RKO (cell line): ENCODE results near the gene C1orf50.
"Not testable (repeated sequence)": the region's sequence is repeated elsewhere in the genome, so short reads cannot be mapped to it uniquely, and the experiment has no call there.

Source experiments
- DNase-seq: peaks from one replicate; pipeline ENCODE4 v3.0.0-alpha.2; 2016; ENCODE audit warnings: low spot score

C1orf50 gene

DNA sequence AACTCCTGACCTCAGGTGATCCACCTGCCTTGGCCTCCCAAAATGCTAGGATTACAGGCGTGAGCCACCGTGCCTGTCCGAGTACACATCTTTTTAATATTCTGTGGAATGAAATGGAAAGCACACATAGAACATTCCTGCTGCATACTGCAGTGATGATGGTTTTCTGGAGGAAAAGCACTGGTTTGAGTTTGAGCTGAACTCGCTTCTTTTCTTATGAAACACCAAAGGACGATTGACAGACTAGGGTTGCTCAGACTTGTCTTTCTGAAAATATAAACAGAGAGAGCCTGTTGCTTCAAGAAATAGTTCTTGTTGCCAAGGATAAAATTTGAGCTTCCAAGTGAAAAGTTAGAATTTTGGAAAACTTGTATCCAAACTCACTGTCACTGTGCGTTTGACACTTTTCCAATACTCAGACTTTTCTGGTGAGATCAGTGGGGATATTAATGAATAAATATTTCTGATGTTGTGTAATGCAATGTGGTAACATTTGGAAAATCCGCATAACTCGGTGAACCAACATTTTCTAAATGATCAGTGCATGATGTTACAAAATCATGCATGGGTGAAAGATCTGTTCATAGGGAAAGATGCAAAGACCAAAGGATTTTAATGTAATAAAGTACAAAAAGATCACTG, 34.9 kb downstream of the C1orf50 start:
- no peak for DNase-seq

DNA sequence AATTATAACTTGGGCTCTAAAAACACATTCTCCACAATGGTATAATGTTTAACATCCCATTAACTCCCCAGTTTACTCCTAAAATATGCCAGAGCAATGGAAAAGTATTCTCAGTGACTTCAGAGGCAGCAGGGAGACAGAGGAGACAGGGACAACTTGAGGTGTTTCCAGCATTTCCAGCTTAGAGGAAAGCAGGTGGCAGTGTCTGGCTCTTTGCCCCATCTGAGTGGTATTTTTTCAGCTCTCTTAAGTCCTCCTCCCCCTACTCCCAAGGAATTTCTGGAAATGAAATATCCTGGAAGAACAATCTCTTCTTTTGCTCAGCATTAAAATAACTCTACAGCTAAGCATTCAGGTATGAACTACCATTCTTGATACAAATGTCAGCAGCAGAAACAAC, 39.1 kb downstream of the C1orf50 start:
- DNase-seq, result no peak

DNA sequence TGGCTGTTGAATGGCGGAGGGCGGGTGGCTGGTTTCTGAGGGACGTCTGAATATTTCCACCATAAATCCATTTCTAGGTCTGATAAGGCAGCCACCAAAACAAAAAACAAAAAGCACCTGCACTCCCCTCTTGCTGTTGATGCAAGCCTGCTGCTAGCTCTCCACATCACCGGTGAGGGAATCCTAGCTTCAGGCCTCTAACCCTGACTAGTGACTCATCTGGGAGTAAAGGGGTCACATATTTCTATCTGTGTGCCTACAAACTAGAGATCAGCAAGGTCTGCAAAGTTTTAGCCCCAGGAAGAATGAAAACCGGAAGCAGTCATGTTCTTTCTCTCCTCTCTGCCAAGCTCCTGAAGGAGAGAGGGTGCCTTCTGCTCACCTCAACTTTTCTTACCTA, 39.5 kb downstream of the C1orf50 start:
- DNase-seq, result no peak

DNA sequence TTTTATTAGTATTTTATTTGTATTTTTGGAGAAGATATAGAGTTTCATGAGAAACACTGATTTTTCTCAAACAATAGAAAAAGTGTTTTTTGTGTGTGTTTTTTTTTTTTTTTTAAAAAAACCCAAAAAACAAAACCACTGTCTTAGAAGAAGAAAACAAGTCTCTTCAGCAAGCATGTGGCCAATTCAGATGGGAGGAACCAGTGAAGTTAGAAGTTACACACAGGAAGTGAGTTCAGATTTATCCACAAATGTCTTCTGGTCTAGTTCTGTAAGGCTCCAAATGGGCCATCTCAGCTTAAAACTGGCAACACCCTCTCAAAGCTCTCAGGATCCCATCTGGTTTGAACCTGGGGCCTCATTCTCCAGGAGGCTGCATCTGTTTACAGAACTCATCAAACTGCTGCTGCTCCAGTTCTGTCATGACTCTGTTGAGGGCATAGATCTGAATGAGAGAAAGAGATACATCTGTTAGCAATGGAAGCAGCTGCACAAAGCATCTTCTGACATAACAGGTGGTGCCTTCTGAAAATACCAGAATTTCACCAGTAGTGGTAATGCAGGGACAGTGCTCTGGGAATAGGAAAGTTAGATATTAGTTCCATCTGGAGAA, 40.1 kb downstream of the C1orf50 start:
- DNase-seq, result no peak

DNA sequence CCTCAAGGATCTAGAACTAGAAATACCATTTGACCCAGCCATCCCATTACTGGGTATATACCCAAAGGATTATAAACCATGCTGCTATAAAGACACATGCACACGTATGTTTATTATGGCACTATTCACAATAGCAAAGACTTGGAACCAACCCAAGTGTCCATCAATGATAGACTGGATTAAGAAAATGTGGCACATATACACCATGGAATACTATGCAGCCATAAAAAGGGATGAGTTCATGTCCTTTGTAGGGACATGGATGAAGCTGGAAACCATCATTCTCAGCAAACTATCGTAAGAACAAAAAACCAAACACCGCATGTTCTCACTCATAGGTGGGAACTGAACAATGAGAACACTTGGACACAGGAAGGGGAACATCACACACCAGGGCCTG, 47.8 kb downstream of the C1orf50 start:
- DNase-seq, result not testable (repeated sequence)

DNA sequence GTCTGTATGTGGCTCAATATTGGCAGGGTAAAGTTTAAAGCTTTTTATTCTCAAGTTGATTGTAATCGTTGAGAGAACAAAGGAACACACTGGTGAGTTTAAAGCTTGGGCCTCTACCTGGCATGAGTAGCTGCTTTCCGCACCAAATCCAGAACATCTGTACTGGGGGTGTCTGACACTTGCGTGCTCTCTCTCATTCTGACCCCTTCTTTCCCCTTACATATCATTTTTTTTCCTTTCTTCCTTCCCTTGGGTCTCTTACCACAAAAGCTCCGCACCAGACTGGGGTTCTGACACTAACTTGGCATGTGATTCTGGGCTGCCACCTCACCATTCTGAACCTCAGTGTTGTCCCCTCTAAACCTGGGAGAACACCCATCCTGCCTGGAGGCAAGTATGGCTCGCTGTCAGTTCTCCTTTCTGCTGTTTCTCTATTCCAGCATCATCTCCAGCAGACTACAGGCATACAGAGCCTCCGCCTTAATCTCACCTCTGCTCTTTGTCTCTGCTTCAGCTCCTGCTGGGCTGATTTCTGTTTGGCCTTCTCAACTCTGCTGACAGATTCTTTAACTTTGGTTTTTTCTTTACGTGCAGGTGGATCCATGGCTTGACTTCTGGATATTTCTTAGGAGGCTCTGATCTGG, 49.0 kb downstream of the C1orf50 start:
- DNase-seq, result peak; percentile 7

DNA sequence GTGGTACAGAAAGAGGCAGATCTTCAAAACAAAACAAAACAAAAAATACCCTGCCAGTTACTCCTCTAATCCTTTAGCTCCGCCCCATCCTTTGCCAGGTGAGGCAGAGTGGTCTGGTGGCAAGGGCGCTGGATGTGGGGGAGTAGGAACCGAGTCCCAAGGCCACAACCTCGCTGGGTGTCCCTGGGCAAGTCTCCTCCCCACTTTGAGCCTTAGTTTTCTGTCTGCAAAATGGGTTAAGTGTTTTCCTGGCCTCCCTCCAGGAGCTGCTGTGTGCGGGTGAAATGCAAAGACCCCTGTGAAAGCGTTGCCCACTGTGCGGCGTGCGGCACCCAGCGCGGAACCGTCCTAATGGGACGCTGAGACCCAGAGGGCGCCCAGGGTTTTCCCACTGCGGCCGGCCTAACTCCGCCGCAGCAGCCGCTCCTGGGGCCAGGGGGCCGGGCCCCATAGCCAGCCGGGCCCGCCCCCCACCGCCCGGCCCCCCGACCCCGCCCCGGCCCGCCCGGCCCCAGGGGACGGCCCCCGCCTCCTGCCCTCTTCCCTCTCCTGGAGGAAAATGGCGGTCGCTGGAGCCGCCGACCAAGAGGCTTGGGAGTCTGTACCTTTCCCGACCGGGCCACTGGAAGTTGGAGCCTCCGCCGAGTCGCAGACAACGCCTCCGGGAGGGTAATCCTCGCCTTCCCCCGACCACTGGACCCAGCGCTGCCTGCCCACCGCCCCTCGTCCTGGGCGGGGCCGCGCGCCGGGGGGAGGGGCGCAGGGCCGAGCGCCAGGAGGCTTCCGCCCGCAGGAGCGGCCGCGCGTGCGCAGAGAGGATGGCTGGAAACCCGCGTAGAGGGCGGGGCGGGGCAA, 49.8 kb downstream of the C1orf50 start, which contains the start of the genes ERMAP and SVBP:
Gene ERMAP (plus strand): TSS at position 538 of the 855 bp plus-strand sequence. CDS start 13,327 bp downstream, outside the sequence.
Gene SVBP (minus strand): TSS at position 813 of the 855 bp plus-strand sequence. CDS start 853 bp downstream, outside the sequence.
- peak; percentile 86 for DNase-seq

DNA sequence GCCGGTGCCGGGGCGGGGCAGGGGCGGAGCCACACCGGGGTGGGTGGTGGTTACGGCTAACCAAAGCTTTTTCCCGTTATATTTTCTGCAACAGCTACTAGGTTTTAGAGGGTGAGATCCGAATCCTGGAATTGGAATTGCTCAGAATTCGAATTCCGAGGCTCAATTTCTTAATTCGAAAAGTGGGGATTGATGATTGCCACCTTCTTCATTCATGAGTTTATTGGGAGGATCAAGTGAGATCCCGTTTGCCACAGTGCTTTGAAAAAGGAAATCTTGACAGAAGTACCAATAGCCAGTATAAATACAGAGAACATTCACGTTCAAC, 50.4 kb downstream of the C1orf50 start:
- DNase-seq, result no peak

DNA sequence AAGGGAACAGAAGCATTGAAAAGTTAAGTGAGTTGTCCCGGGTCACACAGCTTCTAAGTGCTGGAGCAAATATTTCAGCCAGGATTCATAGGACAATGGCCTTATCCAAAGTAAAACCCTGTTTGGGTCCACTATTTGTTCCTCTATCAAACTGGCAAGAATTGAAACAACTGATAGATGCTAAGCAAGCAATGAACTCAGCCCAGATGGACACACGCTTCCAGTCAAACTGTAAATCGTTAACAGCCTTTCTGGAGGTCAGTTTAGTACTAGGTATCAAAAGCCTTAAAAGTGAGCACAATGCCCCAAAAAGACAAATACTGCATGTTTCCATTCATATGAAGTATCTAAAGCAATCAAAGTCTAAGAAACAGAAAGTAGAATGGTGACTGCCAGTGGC, 50.9 kb downstream of the C1orf50 start:
- DNase-seq, result no peak

DNA sequence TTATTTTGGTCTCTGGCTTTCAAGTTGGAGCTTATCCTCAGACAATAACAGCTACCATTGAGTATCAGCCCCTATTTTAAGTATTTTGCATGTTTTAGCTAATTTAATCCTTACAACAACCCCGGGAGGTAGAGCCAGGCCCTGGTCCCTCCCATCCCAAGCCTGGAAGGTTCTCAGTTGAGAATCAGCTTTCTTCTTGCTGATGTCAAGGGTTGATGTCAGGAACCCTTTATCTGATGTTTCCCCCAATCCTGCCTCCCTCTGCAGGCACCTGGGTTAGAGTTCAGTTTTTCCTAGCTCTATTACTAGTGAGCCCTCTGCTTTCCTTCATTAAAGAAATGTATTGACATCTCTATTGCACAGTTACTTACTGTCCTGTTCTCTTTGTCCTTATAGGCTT, 53.8 kb downstream of the C1orf50 start:
- no peak for DNase-seq

DNA sequence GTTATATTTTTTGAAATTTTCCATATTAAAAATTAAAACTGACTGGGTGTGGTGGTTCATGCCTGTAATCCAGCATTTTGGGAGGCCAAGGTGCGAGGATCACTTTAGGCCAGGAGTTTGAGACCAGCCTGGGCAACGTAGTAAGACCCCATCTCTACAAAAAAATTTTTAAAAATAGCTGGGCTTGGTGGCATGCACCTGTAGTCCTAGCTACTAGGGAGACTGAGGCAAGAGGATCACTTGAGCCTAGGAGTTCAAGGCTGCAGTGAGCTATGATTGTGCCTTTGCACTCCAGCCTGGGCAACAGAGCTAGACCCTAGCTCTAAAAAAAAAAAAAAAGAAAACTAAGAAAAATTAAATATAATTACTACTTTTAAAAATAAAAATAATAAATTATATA, 54.6 kb downstream of the C1orf50 start:
- DNase-seq, result no peak

DNA sequence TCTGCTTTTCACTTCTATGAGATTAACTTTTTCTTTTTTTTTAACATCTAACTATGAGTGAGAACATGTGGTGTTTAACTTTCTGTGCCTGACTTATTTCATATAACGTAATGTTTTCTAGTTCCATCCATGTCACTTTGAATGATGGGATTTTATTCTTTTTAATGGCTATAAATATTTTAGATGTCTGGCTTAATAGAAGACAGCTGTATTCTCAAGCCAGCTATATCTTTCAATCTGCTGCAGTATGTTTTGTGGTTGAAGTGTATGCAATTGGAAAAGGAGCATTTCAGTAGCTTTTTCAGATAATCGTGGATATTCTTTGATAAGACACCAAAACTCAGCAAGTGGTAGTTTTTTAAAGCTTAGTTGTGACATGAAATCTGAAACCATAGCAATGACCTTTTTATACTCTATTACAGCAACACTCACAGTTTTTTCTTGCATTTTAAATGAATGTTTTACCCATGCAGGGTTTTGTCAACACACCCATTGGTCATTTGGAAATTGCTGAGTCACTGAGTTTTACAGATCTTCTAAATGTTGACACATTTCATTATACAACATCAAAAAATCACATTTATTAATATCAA, 55.8 kb downstream of the C1orf50 start:
- DNase-seq, result no peak

DNA sequence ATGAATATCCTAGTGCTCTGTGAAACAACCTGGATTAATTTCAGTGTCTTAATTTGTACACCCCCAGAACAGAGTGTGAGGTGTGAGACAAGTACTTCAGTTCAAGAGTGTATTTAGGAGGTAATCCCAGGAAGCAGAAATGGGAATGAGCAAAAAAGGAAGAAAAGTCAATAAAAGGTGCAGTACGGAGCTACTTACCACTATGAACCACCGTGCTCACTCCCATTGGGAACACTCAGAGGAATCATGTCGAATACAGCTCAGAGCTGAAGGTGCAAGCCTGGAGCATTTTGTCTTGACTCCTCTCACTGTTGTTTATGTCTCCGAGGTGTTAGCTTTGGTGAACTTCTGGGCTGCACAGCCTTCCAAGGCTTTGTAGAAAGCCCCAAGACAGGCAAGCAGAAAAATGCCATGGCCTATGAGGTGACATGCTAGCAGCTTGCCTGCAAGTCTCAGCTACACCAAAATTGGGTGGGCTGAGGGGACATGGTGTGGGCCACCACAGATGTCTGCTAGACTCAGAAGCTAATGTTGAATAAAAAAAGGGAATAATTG, 57.5 kb downstream of the C1orf50 start:
- no peak for DNase-seq

DNA sequence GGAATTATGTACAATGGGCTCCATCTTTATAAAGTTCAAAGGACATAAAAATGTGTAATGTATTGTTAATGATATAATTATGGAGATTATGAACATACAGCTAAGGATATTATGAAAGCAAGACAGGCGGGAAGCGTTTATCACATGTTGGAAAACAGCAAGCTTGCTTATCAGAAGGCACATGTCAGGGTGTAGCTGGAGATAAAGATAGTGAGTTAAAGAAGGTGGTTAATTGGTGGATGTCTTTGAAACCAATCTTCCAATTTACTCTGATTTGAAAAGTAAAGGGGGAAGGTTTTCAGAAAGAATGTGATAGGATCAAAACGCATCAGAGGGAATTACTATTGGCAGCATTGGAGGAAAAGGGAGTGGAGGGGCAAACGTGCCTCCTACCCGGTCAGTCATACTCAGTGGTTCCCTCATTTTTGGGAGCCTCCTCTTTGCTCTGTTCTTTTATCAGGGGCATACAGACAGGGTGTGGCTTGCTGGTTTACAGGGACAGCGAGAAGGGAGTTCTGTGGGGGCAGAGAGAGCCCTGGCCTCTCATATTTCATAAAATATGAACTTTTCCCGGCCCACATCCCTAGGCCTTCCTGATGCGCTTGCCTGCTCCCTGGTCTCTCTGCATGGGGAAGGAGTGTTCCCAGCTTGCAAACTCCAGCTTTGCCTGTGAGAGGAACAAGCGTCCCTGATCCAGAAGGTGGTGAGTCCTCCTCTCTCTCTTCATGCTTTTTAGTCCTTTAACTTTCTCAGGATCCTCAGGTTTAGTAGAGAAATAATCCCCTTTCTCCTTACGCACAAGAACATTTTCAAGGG, 58.2 kb downstream of the C1orf50 start:
- no peak for DNase-seq
